Esophagus squamous epithelium (tissue), 5 donors: ENCODE results near the gene KCNK18. TPM values are rescaled to one million over a fixed set of nuclear protein-coding genes. Genes with fewer than 3 reads are reported as not detected.

ENCODE experiments used
- DNase-seq: peaks from one replicate; lab custom pipeline; 2025; lab: John Stamatoyannopoulos, UW
- H3K27ac ChIP-seq, 4 donors: fragments of 200-600 bp; sonication (generic); one replicate each; pipeline ENCODE4 v1.5.1; 2016 to 2019; ENCODE audit warnings: mild to moderate bottlenecking in 1 of 4
- H3K27me3 ChIP-seq, 4 donors: fragments of 200-600 bp; sonication (generic); 1 replicate in 3 of 4; 2 replicates in 1 of 4; pipeline versions ENCODE4 v1.5.1 to v1.6.0; 2017 to 2021; ENCODE audit warnings: antibody characterized with exemption in 1 of 4
- H3K36me3 ChIP-seq, 3 donors: fragments of 200-600 bp; sonication (generic); one replicate each; pipeline ENCODE4 v1.5.1; 2016 to 2019
- H3K4me1 ChIP-seq, 3 donors: fragments of 200-600 bp; sonication (generic); one replicate each; pipeline ENCODE4 v1.5.1; 2017 to 2019
- H3K4me3 ChIP-seq, 4 donors: fragments of 200-600 bp; sonication (generic); 1 replicate in 3 of 4; 2 replicates in 1 of 4; pipeline ENCODE4 v1.5.1; 2016 to 2019; ENCODE audit warnings: mild to moderate bottlenecking in 2 of 4, moderate library complexity in 1 of 4
- H3K9me3 ChIP-seq, 3 donors: fragments of 200-600 bp; sonication (generic); one replicate each; pipeline ENCODE4 v1.5.1; 2016 to 2019
- POLR2A ChIP-seq, 4 donors: fragments of 450-650 bp; IDR thresholded peaks; one replicate each; pipeline ENCODE4 v1.6.1; 2017; ENCODE audit warnings: antibody characterized with exemption in 4 of 4, mild to moderate bottlenecking in 4 of 4, moderate library complexity in 3 of 4
- WGBS, 2 donors: methylation state at CpG; one replicate each; pipeline ENCODE4 v1.1.5; 2018; 5-methylcytosine and 5-hydroxymethylcytosine counted together
- intact Hi-C: fragments of 100-400 bp; cut with DNase I; formaldehyde crosslinking; loops from one replicate; pipeline ENCODE4 v1.15.0; 2022
- total RNA-seq, 4 donors: library from RNA; depleted of rRNA; stranded (reverse); fragments of >200 nt; gene quantifications; one replicate each; pipeline ENCODE4 v1.1.0, GENCODE V29; 2016
- TF ChIP-seq, protein P1 (sequence below), 6 experiments: fragments of 450-650 bp in 4 of 6; fragments of 200-600 bp in 2 of 6; sonication (generic) in 2 of 6; IDR thresholded peaks; one replicate each; pipeline ENCODE4 v1.5.1; 2016 to 2019; ENCODE audit warnings: antibody characterized with exemption in 6 of 6, mild to moderate bottlenecking in 4 of 6, moderate library complexity in 4 of 6
- donor health status: DM: yes; HTN: yes; CAD: no.

KCNK18 gene
- total RNA-seq, 4 donors from 2014 or later: not detected

GRCh38 chr10:117174439-117175214 lies 22.7 kb upstream of the KCNK18 start:
- DNase-seq: no peak
- intact Hi-C loops: loop anchor here (2.0 to 10.0 kb wide), 2 partner anchors 376 to 490 kb away; no protein-coding TSS in a partner anchor
- Histone ChIP-seq H3K27me3 (peaks cover 7 to 87% (median 9%) of the 10 kb centered on the region in 4 donors), H3K27ac (no peak overlapping the region), H3K9me3 (no peaks in the 10 kb centered on the region), H3K36me3 (no peaks in the 10 kb centered on the region), H3K4me3 (peak overlapping the region; percentile 21 to 64 (median 40)), H3K4me1 (peaks cover 8 to 14% (median 11%) of the 10 kb centered on the region in 3 donors)
- TF ChIP-seq, protein P1, sequence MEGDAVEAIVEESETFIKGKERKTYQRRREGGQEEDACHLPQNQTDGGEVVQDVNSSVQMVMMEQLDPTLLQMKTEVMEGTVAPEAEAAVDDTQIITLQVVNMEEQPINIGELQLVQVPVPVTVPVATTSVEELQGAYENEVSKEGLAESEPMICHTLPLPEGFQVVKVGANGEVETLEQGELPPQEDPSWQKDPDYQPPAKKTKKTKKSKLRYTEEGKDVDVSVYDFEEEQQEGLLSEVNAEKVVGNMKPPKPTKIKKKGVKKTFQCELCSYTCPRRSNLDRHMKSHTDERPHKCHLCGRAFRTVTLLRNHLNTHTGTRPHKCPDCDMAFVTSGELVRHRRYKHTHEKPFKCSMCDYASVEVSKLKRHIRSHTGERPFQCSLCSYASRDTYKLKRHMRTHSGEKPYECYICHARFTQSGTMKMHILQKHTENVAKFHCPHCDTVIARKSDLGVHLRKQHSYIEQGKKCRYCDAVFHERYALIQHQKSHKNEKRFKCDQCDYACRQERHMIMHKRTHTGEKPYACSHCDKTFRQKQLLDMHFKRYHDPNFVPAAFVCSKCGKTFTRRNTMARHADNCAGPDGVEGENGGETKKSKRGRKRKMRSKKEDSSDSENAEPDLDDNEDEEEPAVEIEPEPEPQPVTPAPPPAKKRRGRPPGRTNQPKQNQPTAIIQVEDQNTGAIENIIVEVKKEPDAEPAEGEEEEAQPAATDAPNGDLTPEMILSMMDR (IDR thresholded peaks at IDR 0.05): peak; percentile 68 to 87 (median 81)
- TF ChIP-seq POLR2A (IDR thresholded peaks at IDR 0.05): no peak
- WGBS, 2 donors: 8 to 14% methylated on average over 11 of the region's 16 CpGs

DNA sequence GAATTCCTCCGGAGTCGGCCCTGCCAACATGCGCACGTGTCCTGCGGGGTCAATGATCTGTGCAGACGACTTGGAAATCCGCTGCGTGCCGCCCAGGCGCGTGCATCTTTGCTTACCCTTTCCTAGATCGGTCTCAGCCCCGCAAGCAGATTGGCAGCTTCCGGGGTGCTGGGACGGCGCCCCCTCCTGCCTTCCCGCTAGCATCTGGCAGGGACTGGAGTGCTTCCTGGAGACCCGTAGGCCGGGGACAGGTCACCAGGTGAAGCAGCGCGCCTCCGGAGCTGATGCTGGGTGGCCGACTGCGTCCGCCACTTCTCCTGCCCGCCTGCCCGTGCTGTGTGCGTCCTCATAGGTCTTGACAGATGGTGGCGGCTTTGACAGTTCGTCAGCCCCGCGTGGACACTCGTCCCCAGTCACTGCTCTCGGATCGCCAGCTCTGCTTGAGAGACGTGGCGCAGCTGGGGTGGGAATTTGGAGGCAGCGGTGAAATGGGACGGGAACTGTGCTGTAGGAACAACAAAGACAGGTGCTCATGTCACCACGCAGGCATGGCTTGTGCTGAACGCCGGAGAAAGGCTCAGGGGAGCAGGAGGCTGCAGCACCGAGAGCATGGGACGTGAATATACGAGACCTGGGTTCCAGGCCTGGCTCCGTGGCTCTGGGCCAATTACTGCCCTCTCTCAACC lies 21.9 kb upstream of the KCNK18 start:
- H3K4me3 ChIP-seq: peak overlapping the region; percentile 21 to 64 (median 40)
- WGBS, 2 donors: 1 to 4% methylated on average over 6 to 18 of the region's 46 CpGs
- no peaks in the 10 kb centered on the region for H3K36me3 ChIP-seq
- H3K4me1 ChIP-seq: peaks cover 8 to 14% (median 11%) of the 10 kb centered on the region in 3 donors
- intact Hi-C loops: loop anchor here (2.0 to 10.0 kb wide), 2 partner anchors 377 to 491 kb away; no protein-coding TSS in a partner anchor
- H3K27me3 ChIP-seq: peaks cover 5 to 87% (median 9%) of the 10 kb centered on the region in 4 donors
- H3K27ac ChIP-seq: no peak overlapping the region
- no peak for DNase-seq
- TF ChIP-seq POLR2A (IDR thresholded peaks at IDR 0.05): no peak
- TF ChIP-seq, protein P1 (IDR thresholded peaks at IDR 0.05): peak in 1 of 6 experiments; percentile 15
- H3K9me3 ChIP-seq: no peaks in the 10 kb centered on the region

DNA sequence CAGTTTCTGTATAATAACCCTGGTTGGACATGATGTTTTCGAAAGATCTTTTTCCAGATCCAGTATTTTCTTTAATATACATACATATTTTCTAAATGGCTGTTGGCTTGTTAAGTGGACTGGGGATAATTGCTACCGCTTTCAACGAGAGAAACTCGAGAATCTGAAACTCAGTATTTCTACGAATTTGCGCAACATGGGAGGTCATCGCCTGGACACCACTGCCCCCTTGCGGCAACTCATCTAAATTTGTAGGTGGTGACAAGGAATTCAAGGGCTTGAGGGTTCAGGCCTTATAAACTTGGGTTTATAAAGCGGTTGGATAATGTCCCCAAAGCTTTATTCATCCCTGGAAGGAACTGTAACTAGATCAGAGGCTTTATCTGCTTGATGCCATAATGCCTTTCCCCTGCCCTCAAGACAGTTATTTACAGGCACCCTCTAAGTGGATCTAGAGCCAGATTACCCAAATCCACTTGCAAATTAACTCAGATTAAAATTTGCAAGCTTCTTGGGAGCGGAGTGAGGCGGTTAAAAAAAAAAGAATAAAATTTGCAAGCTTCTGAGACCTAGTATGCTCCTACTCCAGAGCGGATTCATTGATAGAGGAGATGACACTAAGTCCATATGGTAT lies 21.3 kb upstream of the KCNK18 start:
- peaks cover 8 to 14% (median 11%) of the 10 kb centered on the region in 3 donors for H3K4me1 ChIP-seq
- no peak for DNase-seq
- peaks cover 5 to 86% (median 9%) of the 10 kb centered on the region in 4 donors for H3K27me3 ChIP-seq
- no peaks in the 10 kb centered on the region for H3K9me3 ChIP-seq
- no peak overlapping the region for H3K27ac ChIP-seq
- 23 to 27% methylated on average over 12 of the region's 12 CpGs for WGBS, 2 donors
- H3K4me3 ChIP-seq: peak overlapping the region; percentile 21 to 64 (median 40)
- TF ChIP-seq, protein P1 (IDR thresholded peaks at IDR 0.05): peak; percentile 42 to 75 (median 70)
- no peak for TF ChIP-seq POLR2A (IDR thresholded peaks at IDR 0.05)
- intact Hi-C loops: loop anchor here (2.0 to 10.0 kb wide), 2 partner anchors 377 to 491 kb away; no protein-coding TSS in a partner anchor
- no peaks in the 10 kb centered on the region for H3K36me3 ChIP-seq

DNA sequence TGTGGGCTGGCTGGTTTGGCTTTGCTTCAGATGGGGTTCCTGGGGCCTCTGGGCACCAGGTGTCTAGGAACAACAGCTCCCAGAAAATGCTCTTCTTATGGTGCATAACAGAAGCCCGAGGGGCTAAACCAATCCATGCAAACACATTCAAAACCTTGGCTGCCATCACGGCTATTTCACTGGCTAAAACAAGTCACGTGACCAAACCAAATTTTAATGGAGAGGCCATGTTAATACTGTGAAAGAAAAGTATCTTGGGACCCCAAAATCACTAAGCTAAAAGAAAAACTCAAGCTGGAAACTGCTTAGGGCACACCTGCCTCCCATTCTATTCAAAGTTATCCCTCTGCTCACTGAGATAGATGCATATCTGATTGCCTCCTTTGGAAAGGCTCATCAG lies 19.1 kb upstream of the KCNK18 start:
- no peaks in the 10 kb centered on the region for H3K36me3 ChIP-seq
- H3K27ac ChIP-seq: no peak overlapping the region
- no peak overlapping the region for H3K4me3 ChIP-seq
- 51 to 91% methylated on average over 2 of the region's 3 CpGs for WGBS, 2 donors
- TF ChIP-seq, protein P1 (IDR thresholded peaks at IDR 0.05): no peak
- no peak for TF ChIP-seq POLR2A (IDR thresholded peaks at IDR 0.05)
- no peaks in the 10 kb centered on the region for H3K9me3 ChIP-seq
- H3K27me3 ChIP-seq: peaks cover 0 to 77% (median 2%) of the 10 kb centered on the region in 4 donors
- intact Hi-C loops: loop anchor here (10.0 kb wide), 1 partner anchor 493 kb away; no protein-coding TSS in a partner anchor
- no peak for DNase-seq
- H3K4me1 ChIP-seq: peaks cover 8 to 14% (median 11%) of the 10 kb centered on the region in 3 donors
